Astrocyte of the cerebellum (primary cell): ENCODE results near the gene FADS3.

Experiments used
- DNase-seq: peaks from one replicate; pipeline ENCODE4 v3.0.0-alpha.2; 2011; ENCODE audit warnings: low read depth
- H3K4me3 ChIP-seq: 2 replicates; pipeline ENCODE4 v1.5.1; 2011; ENCODE audit warnings: mild to moderate bottlenecking, low read depth, low read length, moderate library complexity
- CTCF ChIP-seq: IDR thresholded peaks from 2 replicates; pipeline ENCODE4 v1.5.1; 2012; ENCODE audit warnings: low read length, low read depth, moderate library complexity, mild to moderate bottlenecking; ENCODE audit errors: missing control alignments
- in situ Hi-C: cut with HindIII; loops from 2 replicates; pipeline ENCODE4 v1.10.0; 2017; ENCODE audit warnings: low sequenced_read_pairs

FADS3 gene

GRCh38 chr11:61836193-61836592 is 55.2 kb downstream of the FADS3 start:
- H3K4me3 ChIP-seq: no peak overlapping the region
- in situ Hi-C loops: no loop called here
- no peak for TF ChIP-seq CTCF
- DNase-seq: no peak

- TF ChIP-seq CTCF: no peak
- H3K4me3 ChIP-seq: no peak overlapping the region
- DNase-seq: no peak
- in situ Hi-C loops: no loop called here
Measured at GRCh38 chr11:61834278-61835048, 56.9 kb downstream of the FADS3 start.

- H3K4me3 ChIP-seq: no peak overlapping the region
- in situ Hi-C loops: no loop called here
- no peak for DNase-seq
- no peak for TF ChIP-seq CTCF
Measured at GRCh38 chr11:61833926-61834277, 57.4 kb downstream of the FADS3 start.

- no peak for DNase-seq
Measured at GRCh38 chr11:61833471-61833870, 57.9 kb downstream of the FADS3 start.

GRCh38 chr11:61832754-61833153 is 58.6 kb downstream of the FADS3 start:
- no peak for DNase-seq
- TF ChIP-seq CTCF: no peak
- in situ Hi-C loops: no loop called here
- no peak overlapping the region for H3K4me3 ChIP-seq

More at GRCh38 chr11:61833471-61833870, 57.9 kb downstream of the FADS3 start:
- H3K4me3 ChIP-seq: no peak overlapping the region
- TF ChIP-seq CTCF: no peak
- in situ Hi-C loops: no loop called here

GRCh38 chr11:61832207-61832606 is 59.1 kb downstream of the FADS3 start:
- H3K4me3 ChIP-seq: no peak overlapping the region
- no peak for DNase-seq
- in situ Hi-C loops: no loop called here
- no peak for TF ChIP-seq CTCF
